Mesothelial cell of epicardium (in vitro differentiated cells): ENCODE results near the gene OR5K1. TPM values are rescaled to one million over a fixed set of nuclear protein-coding genes. Genes with fewer than 3 reads are reported as not detected.

Source experiments
- DNase-seq, 2 experiments: peaks; one replicate each; pipeline ENCODE4 v3.0.0; 2021; ENCODE audit warnings: low spot score in 2 of 2; ENCODE audit not compliant: unreplicated experiment in 2 of 2
- H3K27ac Mint-ChIP-seq: 2 replicates; pipeline ENCODE4 v1.8.0; 2021; ENCODE audit warnings: mixed read lengths
- H3K27me3 Mint-ChIP-seq: 2 replicates; pipeline ENCODE4 v1.8.0; 2021; ENCODE audit warnings: low read depth, mixed read lengths
- H3K36me3 Mint-ChIP-seq: 2 replicates; pipeline ENCODE4 v1.8.0; 2021; ENCODE audit warnings: mixed read lengths
- H3K4me1 Mint-ChIP-seq: 2 replicates; pipeline ENCODE4 v1.8.0; 2021; ENCODE audit warnings: mixed read lengths
- H3K4me3 Mint-ChIP-seq: 2 replicates; pipeline ENCODE4 v1.8.0; 2021; ENCODE audit warnings: mild to moderate bottlenecking, moderate library complexity, mixed read lengths
- H3K9me3 Mint-ChIP-seq: 2 replicates; pipeline ENCODE4 v1.8.0; 2021; ENCODE audit warnings: mixed read lengths
- total RNA-seq: library from RNA; stranded (reverse); gene quantifications from 3 replicates; pipeline ENCODE4 v1.2.1, GENCODE V29; 2021
- TF ChIP-seq, protein P1 (sequence below): fragments of 200-600 bp; sonication (generic); IDR thresholded peaks from one replicate; pipeline ENCODE4 v1.5.0; 2021; ENCODE audit warnings: antibody characterized with exemption; ENCODE audit not compliant: unreplicated experiment

OR5K1 gene
- not detected in 3 replicates for total RNA-seq

- TF ChIP-seq, protein P1, sequence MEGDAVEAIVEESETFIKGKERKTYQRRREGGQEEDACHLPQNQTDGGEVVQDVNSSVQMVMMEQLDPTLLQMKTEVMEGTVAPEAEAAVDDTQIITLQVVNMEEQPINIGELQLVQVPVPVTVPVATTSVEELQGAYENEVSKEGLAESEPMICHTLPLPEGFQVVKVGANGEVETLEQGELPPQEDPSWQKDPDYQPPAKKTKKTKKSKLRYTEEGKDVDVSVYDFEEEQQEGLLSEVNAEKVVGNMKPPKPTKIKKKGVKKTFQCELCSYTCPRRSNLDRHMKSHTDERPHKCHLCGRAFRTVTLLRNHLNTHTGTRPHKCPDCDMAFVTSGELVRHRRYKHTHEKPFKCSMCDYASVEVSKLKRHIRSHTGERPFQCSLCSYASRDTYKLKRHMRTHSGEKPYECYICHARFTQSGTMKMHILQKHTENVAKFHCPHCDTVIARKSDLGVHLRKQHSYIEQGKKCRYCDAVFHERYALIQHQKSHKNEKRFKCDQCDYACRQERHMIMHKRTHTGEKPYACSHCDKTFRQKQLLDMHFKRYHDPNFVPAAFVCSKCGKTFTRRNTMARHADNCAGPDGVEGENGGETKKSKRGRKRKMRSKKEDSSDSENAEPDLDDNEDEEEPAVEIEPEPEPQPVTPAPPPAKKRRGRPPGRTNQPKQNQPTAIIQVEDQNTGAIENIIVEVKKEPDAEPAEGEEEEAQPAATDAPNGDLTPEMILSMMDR: no peak
- H3K4me1 Mint-ChIP-seq: no peaks in the 10 kb centered on the region
- no peaks in the 10 kb centered on the region for H3K27me3 Mint-ChIP-seq
- no peaks in the 10 kb centered on the region for H3K36me3 Mint-ChIP-seq
- no peak within 1 kb of the TSS for H3K27ac Mint-ChIP-seq
- no peak within 1 kb of the TSS for H3K4me3 Mint-ChIP-seq
- DNase-seq: no peak
- H3K9me3 Mint-ChIP-seq: peaks cover 6% of the 10 kb centered on the region
Measured at GRCh38 chr3:98462901-98463300, at the start of gene OR5K1. Gene OR5K1 (plus strand): TSS chr3:98463201. CDS start chr3:98469577, 6,376 bp downstream.

DNA sequence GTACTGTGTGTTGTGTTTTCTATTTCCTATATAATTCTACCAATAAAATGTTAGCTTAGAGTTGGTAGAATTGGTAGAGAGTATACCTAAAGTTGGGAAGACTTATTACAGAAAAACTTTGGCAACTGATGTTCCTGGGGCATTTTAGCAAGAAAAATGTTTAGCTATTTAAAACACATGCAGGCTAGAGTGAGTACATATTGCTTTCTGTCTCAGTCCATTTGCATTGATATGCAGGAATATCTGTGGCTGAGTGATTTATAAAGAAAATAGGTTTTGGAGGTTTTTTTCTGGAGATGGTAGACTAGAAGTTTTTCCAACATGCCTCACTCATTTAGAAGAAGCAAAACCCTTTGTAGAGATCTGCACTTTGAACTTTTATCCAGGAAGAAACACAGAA lies 30.4 kb upstream of the OR5K1 start:
- no peaks in the 10 kb centered on the region for H3K27me3 Mint-ChIP-seq
- H3K27ac Mint-ChIP-seq: no peak overlapping the region
- no peak overlapping the region for H3K4me3 Mint-ChIP-seq
- DNase-seq: no peak
- peaks cover 23% of the 10 kb centered on the region for H3K9me3 Mint-ChIP-seq
- no peaks in the 10 kb centered on the region for H3K36me3 Mint-ChIP-seq
- TF ChIP-seq, protein P1: no peak
- H3K4me1 Mint-ChIP-seq: no peaks in the 10 kb centered on the region

GRCh38 chr3:98433764-98434163 lies 29.2 kb upstream of the OR5K1 start:
- Mint-ChIP-seq H3K4me1 (no peaks in the 10 kb centered on the region), H3K9me3 (peaks cover 23% of the 10 kb centered on the region), H3K36me3 (no peaks in the 10 kb centered on the region), H3K27me3 (no peaks in the 10 kb centered on the region), H3K4me3 (no peak overlapping the region), H3K27ac (no peak overlapping the region)
- TF ChIP-seq, protein P1: no peak
- DNase-seq: no peak

- Mint-ChIP-seq H3K27me3 (no peaks in the 10 kb centered on the region), H3K36me3 (no peaks in the 10 kb centered on the region), H3K4me1 (no peaks in the 10 kb centered on the region), H3K9me3 (peaks cover 16% of the 10 kb centered on the region), H3K4me3 (no peak overlapping the region), H3K27ac (no peak overlapping the region)
- DNase-seq: no peak
- TF ChIP-seq, protein P1: no peak
Measured at GRCh38 chr3:98434412-98434811, 28.6 kb upstream of the OR5K1 start.

DNA sequence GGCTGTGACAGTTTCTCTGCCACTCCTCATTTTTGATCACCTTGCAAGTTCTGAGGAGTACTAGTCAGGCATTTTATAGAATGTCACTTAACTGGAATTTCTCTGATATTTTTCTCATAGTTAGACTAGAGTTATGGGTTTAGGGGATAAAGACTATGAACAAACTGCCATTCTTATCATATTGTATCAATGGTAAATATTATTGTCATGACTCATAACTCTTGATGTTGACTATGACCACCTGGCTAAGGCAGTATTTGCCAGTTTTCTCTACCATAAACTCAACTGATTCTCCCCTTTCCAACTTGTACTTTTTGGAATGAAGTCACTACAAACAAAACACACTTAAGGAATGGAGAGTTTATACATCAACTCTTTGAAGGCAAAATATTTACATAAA lies 22.7 kb upstream of the OR5K1 start:
- H3K36me3 Mint-ChIP-seq: no peaks in the 10 kb centered on the region
- H3K27me3 Mint-ChIP-seq: no peaks in the 10 kb centered on the region
- no peaks in the 10 kb centered on the region for H3K9me3 Mint-ChIP-seq
- no peaks in the 10 kb centered on the region for H3K4me1 Mint-ChIP-seq
- TF ChIP-seq, protein P1: no peak
- H3K4me3 Mint-ChIP-seq: no peak overlapping the region
- no peak overlapping the region for H3K27ac Mint-ChIP-seq
- no peak for DNase-seq

GRCh38 chr3:98445949-98446406 lies 17.0 kb upstream of the OR5K1 start:
- TF ChIP-seq, protein P1: no peak
- H3K36me3 Mint-ChIP-seq: no peaks in the 10 kb centered on the region
- H3K27ac Mint-ChIP-seq: no peak overlapping the region
- DNase-seq: no peak
- peaks cover 3% of the 10 kb centered on the region for H3K9me3 Mint-ChIP-seq
- H3K27me3 Mint-ChIP-seq: no peaks in the 10 kb centered on the region
- H3K4me1 Mint-ChIP-seq: no peaks in the 10 kb centered on the region
- H3K4me3 Mint-ChIP-seq: no peak overlapping the region
